ENCODE measurements around the gene FOXO3B. TPM values are rescaled to one million over a fixed set of nuclear protein-coding genes. Genes with fewer than 3 reads are reported as not detected.

Gene FOXO3B
- total RNA-seq, result 9.0 and 10.6 TPM in 2 replicates

DNA sequence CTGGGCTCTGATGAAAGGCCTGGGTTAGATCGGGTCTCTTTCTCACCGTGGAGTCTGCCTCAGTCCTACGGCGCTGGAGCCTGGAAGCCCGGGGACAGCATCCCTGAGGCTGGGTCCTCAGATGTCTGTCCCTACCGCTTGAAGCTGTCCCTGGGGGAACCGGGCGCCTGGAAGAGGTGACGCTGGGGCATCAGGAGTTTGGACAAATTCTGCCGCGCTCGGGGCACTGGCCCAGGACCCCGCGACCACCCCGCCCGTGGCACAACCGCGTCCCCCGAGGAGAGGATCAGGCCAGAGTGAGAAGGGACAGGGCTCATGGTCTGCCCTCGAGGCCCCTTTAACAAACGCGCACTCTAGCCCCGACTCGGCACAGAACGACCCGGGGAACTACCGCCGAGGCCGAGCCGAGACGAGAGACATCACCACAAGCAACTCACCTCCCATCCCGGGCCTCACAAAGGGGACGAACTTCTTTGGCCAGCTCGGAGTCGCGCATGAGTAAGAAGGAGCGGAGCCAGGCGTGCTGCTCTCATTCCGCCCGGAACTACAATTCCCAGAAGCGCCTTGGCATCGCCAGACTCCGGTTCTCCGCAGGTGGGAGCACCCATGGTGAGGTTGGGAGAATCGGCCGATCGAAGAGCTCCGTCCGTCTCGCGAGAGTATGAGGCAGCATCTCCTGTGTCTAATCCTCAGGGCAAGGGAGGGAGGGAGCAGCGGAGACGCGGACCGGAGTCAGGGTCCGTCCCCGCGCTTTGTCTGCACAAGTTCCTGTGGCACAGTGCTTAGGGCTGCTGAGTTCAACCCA lies at the start of gene FOXO3B:
FOXO3B (minus strand) TSS at position 548 of the 805 bp plus-strand sequence. CDS start 663 bp downstream, outside the sequence.

DNA sequence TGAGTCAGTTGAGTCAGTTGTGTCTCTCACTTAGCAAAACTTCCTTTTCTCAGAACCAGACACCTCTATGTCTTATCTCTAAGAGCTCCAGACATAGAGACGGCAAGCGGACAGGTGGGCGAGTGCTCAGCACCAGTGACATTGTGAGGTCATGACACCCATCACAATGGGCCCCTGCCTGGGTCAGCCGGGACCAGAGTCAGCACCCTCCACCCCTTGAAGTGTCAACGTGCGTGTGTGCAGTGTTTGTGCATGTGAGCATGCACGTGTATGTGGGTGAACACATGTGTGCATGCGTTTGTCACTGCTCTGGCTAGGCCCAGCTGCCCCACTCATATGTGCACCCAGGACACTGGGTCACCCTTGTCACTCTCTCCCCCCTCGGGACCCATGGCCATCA lies 37.8 kb downstream of the FOXO3B start, which contains the start of gene TBC1D28:
TBC1D28 (minus strand) TSS at position 101 of the 400 bp plus-strand sequence. CDS start 3,039 bp downstream, outside the sequence.

Small RNA genes lying within 50 kb of the gene (small RNA-seq; reads per million reads assigned to genes)
- gene AC026271.2 (not detected), gene AC026271.4 (not detected)

Other genes with a start within 250 kb of the FOXO3B start
- gene LGALS9C, start 205.5 kb downstream of the FOXO3B start, total RNA-seq, result 0.98 TPM in 1 of 2 replicates, not detected in the other
- gene TBC1D28, start 37.9 kb downstream of the FOXO3B start, total RNA-seq, result not detected in 2 replicates
- 0.11 and 0.39 TPM in 2 replicates for gene FBXW10, start 61.7 kb upstream of the FOXO3B start, total RNA-seq
- 48.3 and 50.3 TPM in 2 replicates for gene TVP23B, start 98.9 kb upstream of the FOXO3B start, total RNA-seq
- gene PRPSAP2, start 175.8 kb upstream of the FOXO3B start, total RNA-seq, result 25.1 and 33.4 TPM in 2 replicates

Data from placental epithelial cell (primary cell).